ENCODE measurements around the gene NFYA. TPM values are rescaled to one million over a fixed set of nuclear protein-coding genes. Genes with fewer than 3 reads are reported as not detected.

Gene NFYA
- total and polyA plus RNA-seq, 2 of the 13 experiments (the other 11 are each of a cell fraction or from before 2014, with no cell fraction given), result 16.0 to 22.9 TPM

DNA sequence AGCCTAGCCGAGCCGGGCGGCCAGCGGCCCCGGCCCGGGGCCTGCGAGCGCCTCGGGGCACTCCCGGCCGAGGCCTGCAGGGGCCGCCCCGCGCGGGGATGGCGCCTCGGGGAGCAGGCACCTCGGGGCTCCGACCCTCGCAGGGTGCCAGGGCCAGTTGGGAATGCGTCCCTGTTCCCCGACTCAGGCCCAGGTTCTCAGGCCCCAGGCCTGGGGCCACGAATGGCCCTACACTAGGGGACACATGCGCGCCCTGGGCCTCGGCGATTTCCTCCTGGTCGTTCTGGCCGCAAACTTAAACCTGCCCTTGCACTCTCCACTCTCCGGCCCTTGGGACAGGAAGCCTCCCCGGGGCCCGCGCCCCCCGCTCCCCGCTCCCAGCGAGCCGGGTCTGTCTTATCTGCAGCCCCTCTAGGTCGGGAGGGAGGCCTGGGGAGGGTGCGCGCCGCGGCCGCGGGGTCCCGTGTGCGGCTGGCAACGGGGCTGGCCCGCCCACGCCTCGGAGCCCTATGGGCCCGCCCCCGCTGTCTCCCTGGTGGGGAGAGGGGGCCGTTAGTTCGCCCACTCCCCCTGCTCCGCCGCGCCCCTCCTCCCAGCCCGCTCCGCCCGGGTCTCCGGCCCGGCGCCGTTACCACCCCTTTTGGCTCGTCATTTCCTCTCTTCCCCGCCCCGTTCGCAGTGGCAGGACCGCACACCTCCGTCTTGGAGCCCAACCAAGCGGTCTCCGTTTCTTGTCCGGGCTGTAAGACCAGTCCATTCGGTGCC lies 611 bp downstream of the NFYA start (continued):
- TF ChIP-seq ZNF841 (CRISPR knock-in tag; IDR thresholded peaks at IDR 0.05; ENCODE audit: borderline replicate concordance), result no peak
- TF ChIP-seq ZFP41 (CRISPR knock-in tag; IDR thresholded peaks at IDR 0.05; ENCODE audit: borderline replicate concordance), result peak; percentile 10; the same call in 1 of the 2 replicates
- 0 out of 2 replicates have a peak, but pooled peaks have one; percentile 38 for TF ChIP-seq ZNF788 (CRISPR knock-in tag; IDR thresholded peaks at IDR 0.05; ENCODE audit: borderline replicate concordance)
- no peak for TF ChIP-seq SMAD1 (CRISPR knock-in tag; IDR thresholded peaks at IDR 0.05; ENCODE audit: borderline replicate concordance, low read depth)
- peak; percentile 18; the same call in 1 of the 2 replicates for TF ChIP-seq ZNF44 (CRISPR knock-in tag; IDR thresholded peaks at IDR 0.05)
- TF ChIP-seq, protein P1, sequence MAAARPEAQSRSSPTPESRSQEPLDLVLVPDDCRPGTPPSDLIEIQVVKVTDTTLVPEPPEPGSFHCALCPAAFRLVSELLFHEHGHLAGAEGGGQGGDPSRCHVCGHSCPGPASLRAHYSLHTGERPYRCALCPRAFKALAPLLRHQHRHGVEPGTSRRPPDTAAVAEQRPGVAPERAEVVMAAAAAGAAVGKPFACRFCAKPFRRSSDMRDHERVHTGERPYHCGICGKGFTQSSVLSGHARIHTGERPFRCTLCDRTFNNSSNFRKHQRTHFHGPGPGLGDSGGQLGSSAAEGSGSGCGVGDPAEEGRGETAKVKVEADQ (CRISPR knock-in tag; IDR thresholded peaks at IDR 0.05; ENCODE audit: borderline replicate concordance), result no peak; the same call in 1 of the 2 replicates
- peak; percentile 55; the same call in 1 of the 2 replicates for TF ChIP-seq NCOA1 (CRISPR knock-in tag; IDR thresholded peaks at IDR 0.05)
- TF ChIP-seq ZBTB42 (CRISPR knock-in tag; IDR thresholded peaks at IDR 0.05), result no peak
- no peak for TF ChIP-seq ZNF577 (CRISPR knock-in tag; IDR thresholded peaks at IDR 0.05; ENCODE audit: borderline replicate concordance, low read depth)
- no peak for TF ChIP-seq ZEB1 (IDR thresholded peaks at IDR 0.05; ENCODE audit: insufficient replicate concordance, low read depth)
- TF ChIP-seq LRRFIP1 (CRISPR knock-in tag; conservative IDR thresholded peaks at IDR 0.05), result no peak; the same call in 1 of the 2 replicates
- TF ChIP-seq NCOA2 (CRISPR knock-in tag; IDR thresholded peaks at IDR 0.05), result peak; percentile 40; the same call in 1 of the 2 replicates
- TF ChIP-seq DNMT1 (CRISPR knock-in tag; IDR thresholded peaks at IDR 0.05), result no peak; the same call in 1 of the 2 replicates
- peak; percentile 23; the same call in 1 of the 2 replicates for TF ChIP-seq ZNF333 (CRISPR knock-in tag; IDR thresholded peaks at IDR 0.05; ENCODE audit: borderline replicate concordance)
- TF ChIP-seq PAX8 (CRISPR knock-in tag; IDR thresholded peaks at IDR 0.05; ENCODE audit: borderline replicate concordance), result no peak
- TF ChIP-seq REXO4 (CRISPR knock-in tag; IDR thresholded peaks at IDR 0.05; ENCODE audit: borderline replicate concordance), result no peak; the same call in 1 of the 2 replicates
- TF ChIP-seq HOXA7 (CRISPR knock-in tag; IDR thresholded peaks at IDR 0.05), result no peak
- peak; percentile 91 for TF ChIP-seq HNRNPK (IDR thresholded peaks at IDR 0.05; ENCODE audit: low read depth, low read length, poor library complexity, severe bottlenecking)
- no peak for TF ChIP-seq ZNF720 (CRISPR knock-in tag; IDR thresholded peaks at IDR 0.05)
- no peak for TF ChIP-seq ZNF589 (CRISPR knock-in tag; conservative IDR thresholded peaks at IDR 0.05)
- peak; percentile 53; the same call in 1 of the 2 replicates for TF ChIP-seq ZMAT3 (CRISPR knock-in tag; conservative IDR thresholded peaks at IDR 0.05)
- TF ChIP-seq ZBTB46 (CRISPR knock-in tag; IDR thresholded peaks at IDR 0.05; ENCODE audit: borderline replicate concordance), result no peak
- no peak for TF ChIP-seq ZNF766 (CRISPR knock-in tag; IDR thresholded peaks at IDR 0.05; ENCODE audit: borderline replicate concordance)
- peak; percentile 34; the same call in 1 of the 2 replicates for TF ChIP-seq ATF1 (CRISPR knock-in tag; IDR thresholded peaks at IDR 0.05)
- no peak for TF ChIP-seq NFIC (IDR thresholded peaks at IDR 0.05; ENCODE audit: low read length)
- no peak for TF ChIP-seq ZFP36L2 (CRISPR knock-in tag; IDR thresholded peaks at IDR 0.05)
